Peyer's patch (tissue), 4 donors: ENCODE results near the gene ESR2. TPM values are rescaled to one million over a fixed set of nuclear protein-coding genes. Genes with fewer than 3 reads are reported as not detected.
"Not testable (repeated sequence)": the region's sequence is repeated elsewhere in the genome, so short reads cannot be mapped to it uniquely, and the experiment has no call there.

Source experiments
- DNase-seq, 3 donors: peaks; one replicate each; pipeline ENCODE4 v3.0.0-alpha.2; 2017 to 2019
- H3K27ac ChIP-seq, 4 donors: fragments of 200-600 bp; sonication (generic); one replicate each; pipeline ENCODE4 v1.5.1; 2016 to 2019
- H3K27me3 ChIP-seq, 2 donors: fragments of 200-600 bp; sonication (generic); one replicate each; pipeline ENCODE4 v1.5.1; 2019
- H3K36me3 ChIP-seq, 3 donors: fragments of 200-600 bp; sonication (generic); one replicate each; pipeline ENCODE4 v1.5.1; 2016 to 2019
- H3K4me1 ChIP-seq, 4 donors: fragments of 200-600 bp; sonication (generic); one replicate each; pipeline ENCODE4 v1.5.1; 2016 to 2019
- H3K4me3 ChIP-seq, 4 donors: fragments of 200-600 bp; sonication (generic); 1 replicate in 3 of 4; 2 replicates in 1 of 4; pipeline ENCODE4 v1.5.1; 2016 to 2019; ENCODE audit warnings: mild to moderate bottlenecking in 1 of 4
- H3K9me3 ChIP-seq, 4 donors: fragments of 200-600 bp; sonication (generic); one replicate each; pipeline ENCODE4 v1.5.1; 2016 to 2019; ENCODE audit warnings: mild to moderate bottlenecking in 1 of 4
- POLR2A ChIP-seq, 2 donors: fragments of 450-650 bp; IDR thresholded peaks; one replicate each; pipeline ENCODE4 v1.5.1; 2017; ENCODE audit warnings: antibody characterized with exemption in 2 of 2, mild to moderate bottlenecking in 2 of 2, moderate library complexity in 2 of 2
- total RNA-seq, 4 donors: library from RNA; depleted of rRNA; stranded (reverse); fragments of >200 nt; gene quantifications; one replicate each; pipeline ENCODE4 v1.1.0, GENCODE V29; 2016
- TF ChIP-seq, protein P1 (sequence below), 6 experiments: fragments of 450-650 bp in 4 of 6; fragments of 200-600 bp in 2 of 6; sonication (generic) in 1 of 6; IDR thresholded peaks; one replicate each; pipeline ENCODE4 v1.5.1; 2017 to 2019; ENCODE audit warnings: antibody characterized with exemption in 6 of 6, mild to moderate bottlenecking in 3 of 6, moderate library complexity in 1 of 6

Gene ESR2
- total RNA-seq, 4 donors from 2014 or later: 0.66 to 6.6 (median 1.1) TPM; not detected in 1

DNA sequence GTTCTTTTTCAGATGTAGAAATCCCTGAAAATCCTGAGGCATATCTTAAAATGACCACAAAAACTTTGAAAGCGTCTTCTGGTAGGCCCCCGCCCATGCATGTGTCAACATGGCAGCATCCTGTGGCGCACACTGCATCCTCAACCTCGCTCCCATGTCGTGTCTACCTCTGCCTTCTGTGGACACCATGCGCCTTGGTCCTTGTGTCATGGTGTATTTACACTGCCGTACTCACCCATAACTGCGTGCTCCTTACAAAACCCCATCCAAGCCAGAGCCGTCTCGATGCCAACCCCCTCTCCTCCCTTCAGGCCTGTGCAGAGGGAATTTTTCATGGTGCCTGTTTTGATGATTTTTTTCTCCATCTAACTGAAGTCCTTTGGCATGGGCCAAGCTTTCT lies 78.9 kb downstream of the ESR2 start:
- Histone ChIP-seq H3K27ac (no peak overlapping the region), H3K4me3 (no peak overlapping the region), H3K4me1 (peaks cover 0 to 12% (median 1%) of the 10 kb centered on the region in 4 donors), H3K36me3 (peaks cover 0 to 96% (median 0%) of the 10 kb centered on the region in 3 donors), H3K9me3 (no peaks in the 10 kb centered on the region), H3K27me3 (no peaks in the 10 kb centered on the region)
- TF ChIP-seq, protein P1, sequence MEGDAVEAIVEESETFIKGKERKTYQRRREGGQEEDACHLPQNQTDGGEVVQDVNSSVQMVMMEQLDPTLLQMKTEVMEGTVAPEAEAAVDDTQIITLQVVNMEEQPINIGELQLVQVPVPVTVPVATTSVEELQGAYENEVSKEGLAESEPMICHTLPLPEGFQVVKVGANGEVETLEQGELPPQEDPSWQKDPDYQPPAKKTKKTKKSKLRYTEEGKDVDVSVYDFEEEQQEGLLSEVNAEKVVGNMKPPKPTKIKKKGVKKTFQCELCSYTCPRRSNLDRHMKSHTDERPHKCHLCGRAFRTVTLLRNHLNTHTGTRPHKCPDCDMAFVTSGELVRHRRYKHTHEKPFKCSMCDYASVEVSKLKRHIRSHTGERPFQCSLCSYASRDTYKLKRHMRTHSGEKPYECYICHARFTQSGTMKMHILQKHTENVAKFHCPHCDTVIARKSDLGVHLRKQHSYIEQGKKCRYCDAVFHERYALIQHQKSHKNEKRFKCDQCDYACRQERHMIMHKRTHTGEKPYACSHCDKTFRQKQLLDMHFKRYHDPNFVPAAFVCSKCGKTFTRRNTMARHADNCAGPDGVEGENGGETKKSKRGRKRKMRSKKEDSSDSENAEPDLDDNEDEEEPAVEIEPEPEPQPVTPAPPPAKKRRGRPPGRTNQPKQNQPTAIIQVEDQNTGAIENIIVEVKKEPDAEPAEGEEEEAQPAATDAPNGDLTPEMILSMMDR (IDR thresholded peaks at IDR 0.05): no peak
- TF ChIP-seq POLR2A (IDR thresholded peaks at IDR 0.05): no peak
- DNase-seq: peak in 1 of 3 donors; percentile 31

DNA sequence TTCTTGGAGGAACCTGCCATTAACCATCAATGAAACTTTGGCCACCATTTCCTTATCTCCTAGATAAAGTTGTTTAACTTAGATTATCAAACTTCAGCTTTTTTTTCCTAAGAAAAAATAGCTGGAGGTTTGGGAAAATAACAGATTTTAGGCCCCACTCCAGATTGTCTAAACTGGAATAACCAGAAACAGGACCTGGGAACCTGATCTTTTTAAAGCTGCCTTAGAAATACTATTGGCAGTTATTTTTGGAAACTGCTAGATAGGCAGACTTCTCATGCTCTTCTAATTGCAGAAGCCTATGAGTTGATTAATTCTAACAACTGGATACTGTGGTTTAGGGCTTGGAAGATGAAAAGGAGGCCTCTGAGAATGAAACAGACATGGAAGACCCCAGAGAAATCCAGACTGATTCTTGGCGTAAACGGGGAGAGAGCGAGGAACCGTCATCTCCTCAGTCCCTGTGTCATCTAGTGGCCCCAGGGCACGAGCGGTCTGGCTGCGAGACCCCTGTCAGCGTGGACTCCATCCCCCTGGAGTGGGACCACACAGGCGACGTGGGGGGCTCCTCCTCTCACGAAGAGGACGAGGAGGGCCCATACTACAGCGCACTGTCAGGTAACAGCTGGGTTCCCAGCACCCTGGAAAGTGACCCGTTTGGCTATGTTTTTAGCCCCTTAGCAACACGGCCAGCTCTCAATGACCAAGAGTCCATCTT lies 80.2 kb downstream of the ESR2 start:
- no peaks in the 10 kb centered on the region for H3K27me3 ChIP-seq
- H3K9me3 ChIP-seq: no peaks in the 10 kb centered on the region
- H3K27ac ChIP-seq: no peak overlapping the region
- H3K36me3 ChIP-seq: peaks cover 0 to 96% (median 0%) of the 10 kb centered on the region in 3 donors
- peaks cover 0 to 15% (median 4%) of the 10 kb centered on the region in 4 donors for H3K4me1 ChIP-seq
- no peak overlapping the region for H3K4me3 ChIP-seq
- TF ChIP-seq POLR2A (IDR thresholded peaks at IDR 0.05): no peak
- TF ChIP-seq, protein P1 (IDR thresholded peaks at IDR 0.05): no peak
- peak in 1 of 3 donors; percentile 38 for DNase-seq

DNA sequence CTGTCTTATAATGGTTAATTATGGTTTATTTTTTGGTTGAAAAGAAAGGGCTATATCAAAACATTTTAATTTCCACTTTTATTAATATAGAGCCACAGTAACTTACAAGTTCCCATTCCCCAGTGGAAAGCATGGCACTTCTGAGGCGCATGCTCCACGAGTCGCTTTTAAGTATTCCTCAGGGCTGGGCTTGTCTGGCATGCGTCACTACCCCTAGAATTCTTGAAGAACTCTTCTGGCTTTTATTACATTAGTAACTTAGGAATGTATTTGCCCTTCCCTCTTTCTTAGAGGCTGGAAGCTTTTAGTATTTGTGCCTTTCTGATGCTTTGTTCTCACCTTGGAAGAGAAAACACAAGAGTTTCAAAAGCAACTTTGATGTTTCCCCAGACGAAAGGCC lies 81.1 kb downstream of the ESR2 start:
- TF ChIP-seq, protein P1 (IDR thresholded peaks at IDR 0.05): no peak
- TF ChIP-seq POLR2A (IDR thresholded peaks at IDR 0.05): no peak

DNA sequence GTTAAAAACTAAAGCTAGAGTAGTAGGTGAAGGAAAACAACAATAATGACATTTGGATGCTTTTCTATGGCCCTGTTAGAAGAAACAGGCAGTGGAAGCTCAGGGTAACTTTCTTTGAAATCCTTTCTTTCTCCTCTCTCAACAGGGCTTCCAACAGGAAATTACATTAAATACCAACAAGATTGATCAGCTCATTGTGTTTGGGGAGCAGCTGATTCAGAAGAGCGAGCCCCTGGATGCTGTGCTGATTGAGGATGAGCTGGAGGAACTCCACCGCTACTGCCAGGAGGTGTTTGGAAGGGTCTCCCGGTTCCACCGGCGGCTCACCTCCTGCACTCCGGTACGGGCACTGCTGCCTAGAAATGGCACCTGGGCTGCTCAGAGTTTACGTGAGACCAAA lies 81.5 kb downstream of the ESR2 start:
- H3K27ac ChIP-seq: no peak overlapping the region
- H3K9me3 ChIP-seq: no peaks in the 10 kb centered on the region
- H3K4me1 ChIP-seq: peaks cover 0 to 10% (median 4%) of the 10 kb centered on the region in 4 donors
- H3K27me3 ChIP-seq: no peaks in the 10 kb centered on the region
- H3K36me3 ChIP-seq: peaks cover 0 to 90% (median 0%) of the 10 kb centered on the region in 3 donors
- TF ChIP-seq POLR2A (IDR thresholded peaks at IDR 0.05): no peak
- TF ChIP-seq, protein P1 (IDR thresholded peaks at IDR 0.05): no peak
- DNase-seq: peak in 1 of 3 donors; percentile 35
- no peak overlapping the region for H3K4me3 ChIP-seq

More for the DNA sequence above, 81.1 kb downstream of the ESR2 start:
- Histone ChIP-seq H3K27me3 (no peaks in the 10 kb centered on the region), H3K4me3 (no peak overlapping the region), H3K27ac (no peak overlapping the region), H3K4me1 (peaks cover 0 to 14% (median 4%) of the 10 kb centered on the region in 4 donors), H3K36me3 (peaks cover 0 to 95% (median 0%) of the 10 kb centered on the region in 3 donors), H3K9me3 (no peaks in the 10 kb centered on the region)
- DNase-seq: peak in 1 of 3 donors; percentile 11

DNA sequence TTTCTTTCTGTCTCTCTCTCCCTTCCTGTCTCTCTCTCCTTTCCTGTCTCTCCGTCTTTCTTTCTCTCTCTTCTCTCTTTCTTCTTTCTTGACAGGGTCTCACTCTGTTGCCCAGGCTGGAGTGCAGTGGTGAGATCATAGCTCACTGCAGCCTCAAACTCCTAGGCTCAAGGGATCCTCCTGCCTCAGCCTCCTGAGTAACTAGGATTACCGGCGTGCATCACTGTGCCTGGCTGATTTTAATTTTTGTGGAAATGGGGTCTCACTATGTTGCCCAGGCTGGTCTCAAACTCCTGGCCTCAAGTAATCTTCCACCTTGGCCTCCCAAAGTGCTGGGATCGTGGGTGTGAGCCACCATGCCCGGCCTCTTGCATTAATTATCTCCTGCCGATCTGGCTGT lies 83.3 kb downstream of the ESR2 start:
- not testable (repeated sequence) for H3K4me1 ChIP-seq, H3K27me3 ChIP-seq, H3K9me3 ChIP-seq, H3K27ac ChIP-seq, H3K4me3 ChIP-seq
- peak in 1 of 3 donors; percentile 32 for DNase-seq
- H3K36me3 ChIP-seq: peaks cover 0 to 73% (median 0%) of the 10 kb centered on the region in 3 donors

DNA sequence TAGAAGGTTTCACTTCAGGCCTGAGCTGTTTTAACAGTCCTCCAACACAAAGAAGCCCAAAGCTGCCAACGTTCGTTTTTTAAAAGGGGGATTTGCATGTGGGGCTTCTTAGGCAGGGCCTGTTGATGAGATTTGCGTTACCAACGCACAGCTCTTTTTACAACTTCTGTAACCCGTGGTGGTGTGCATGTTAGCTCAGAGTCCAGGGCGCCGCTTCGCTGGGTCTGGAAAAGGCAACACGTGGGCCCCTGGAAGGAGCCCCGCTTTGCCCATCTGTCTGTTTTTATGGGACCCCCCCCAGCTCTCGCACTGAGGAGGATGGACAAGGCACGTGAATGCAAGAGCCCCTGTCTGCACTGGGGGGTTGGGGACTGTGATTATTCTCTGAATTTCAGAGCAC lies 84.0 kb downstream of the ESR2 start:
- DNase-seq: peak in 1 of 3 donors; percentile 42
- Histone ChIP-seq H3K4me3 (peak overlapping the region in 1 of 4 donors; percentile 7), H3K27ac (peak overlapping the region in 3 of 4 donors; percentile 1 to 70 (median 46)), H3K27me3 (no peaks in the 10 kb centered on the region), H3K9me3 (no peaks in the 10 kb centered on the region), H3K4me1 (peaks cover 0 to 5% (median 2%) of the 10 kb centered on the region in 4 donors), H3K36me3 (peaks cover 0 to 66% (median 0%) of the 10 kb centered on the region in 3 donors)
- TF ChIP-seq POLR2A (IDR thresholded peaks at IDR 0.05): no peak
- TF ChIP-seq, protein P1 (IDR thresholded peaks at IDR 0.05): no peak
